PFSK-1 (cell line): ENCODE results near the gene FAM53A.

Experiments
- POLR2AphosphoS5 ChIP-seq: IDR thresholded peaks from 2 replicates; pipeline ENCODE4 v1.6.1; 2012; ENCODE audit warnings: low read depth, mild to moderate bottlenecking, control low read depth, low read length, moderate library complexity
- TAF1 ChIP-seq: IDR thresholded peaks from 2 replicates; pipeline ENCODE4 v1.6.1; 2012; ENCODE audit warnings: low read length, control low read depth, borderline replicate concordance; ENCODE audit not compliant: insufficient read depth

- TF ChIP-seq POLR2AphosphoS5 (no peak), TAF1 (no peak)
Measured at GRCh38 chr4:1673671-1674070, 10.4 kb downstream of the FAM53A start.
